Upper lobe of right lung (tissue), 1 donor: ENCODE measurements around the gene GLB1L2. TPM values are rescaled to one million over a fixed set of nuclear protein-coding genes. Genes with fewer than 3 reads are reported as not detected.

Experiments used
- ATAC-seq: fragments of 200-7000 bp; cut with Tn5 transposase; one replicate; pipeline ENCODE4 v1.9.1; 2020; ENCODE audit warnings: mild to moderate bottlenecking, moderate library complexity
- DNase-seq: peaks from one replicate; pipeline ENCODE4 v3.0.0-alpha.2; 2020
- H3K27ac ChIP-seq: fragments of 200-600 bp; one replicate; pipeline ENCODE4 v1.8.0; 2022
- H3K27me3 ChIP-seq: fragments of 200-600 bp; one replicate; pipeline ENCODE4 v1.8.0; 2022; ENCODE audit warnings: mild to moderate bottlenecking
- H3K36me3 ChIP-seq: fragments of 200-600 bp; one replicate; pipeline ENCODE4 v1.8.0; 2022
- H3K4me1 ChIP-seq: fragments of 200-600 bp; one replicate; pipeline ENCODE4 v1.8.0; 2022
- H3K4me3 ChIP-seq: fragments of 200-600 bp; one replicate; pipeline ENCODE4 v1.8.0; 2022; ENCODE audit warnings: mild to moderate bottlenecking
- H3K9me3 ChIP-seq: fragments of 200-600 bp; one replicate; pipeline ENCODE4 v1.8.0; 2022
- intact Hi-C: fragments of 100-400 bp; cut with DNase I; formaldehyde crosslinking; loops from one replicate; pipeline ENCODE4 v1.11.0; 2022
- total RNA-seq: library from RNA; stranded (reverse); fragmentation: NEBNext Ultra II Directional; extraction: Animal tissue kit (Norgen Biotek cat#: 25700); gene quantifications from one replicate; pipeline ENCODE4 v1.2.1, GENCODE V29; 2021
- TF ChIP-seq, protein P1 (sequence below): fragments of 200-600 bp; IDR thresholded peaks from one replicate; pipeline ENCODE4 v1.8.0; 2022; ENCODE audit warnings: antibody characterized with exemption
- donor health status: DM: no; HTN: yes; CAD: no; lungs with severe emphysema.

The GLB1L2 gene
- total RNA-seq, 1 donor from 2014 or later = 4.9 TPM

DNA sequence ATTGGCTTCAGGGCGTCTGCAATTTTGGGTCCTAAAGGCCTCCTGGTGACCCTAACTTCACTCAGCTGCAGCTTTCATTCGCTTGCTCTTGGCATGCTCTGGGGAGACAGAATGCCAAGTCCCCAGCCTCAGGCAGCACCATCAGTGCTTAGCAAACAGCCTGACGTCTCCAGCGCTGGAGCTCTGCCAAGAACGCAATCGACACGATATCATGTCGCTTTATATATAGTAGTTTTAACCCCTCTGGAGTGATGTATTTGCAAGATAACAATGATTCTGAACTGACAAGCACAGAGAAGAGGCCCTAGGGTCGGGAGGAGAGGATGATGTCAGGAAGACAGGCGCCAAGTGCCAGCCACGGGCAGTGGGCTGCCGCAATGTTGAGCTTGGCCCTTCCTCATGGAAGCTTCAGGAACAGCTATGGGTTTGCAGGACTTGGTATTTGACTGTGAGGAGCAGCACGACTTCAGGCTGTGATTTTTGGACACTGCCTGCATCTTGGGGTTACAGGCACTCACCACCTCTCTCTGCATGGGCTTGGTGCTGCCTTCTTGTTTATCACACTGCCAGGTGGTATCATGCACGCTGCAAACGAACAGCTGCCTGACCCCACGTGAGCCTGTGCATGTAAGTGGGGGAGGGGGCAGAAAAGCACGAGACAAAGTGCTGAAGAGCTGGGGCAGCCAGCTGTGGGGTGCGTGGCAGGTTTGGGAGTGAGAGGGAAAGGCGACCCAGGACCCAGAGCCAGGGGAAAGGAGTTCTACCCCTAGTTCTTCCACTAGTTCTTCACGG, 54.2 kb downstream of the GLB1L2 start:
- TF ChIP-seq, protein P1, sequence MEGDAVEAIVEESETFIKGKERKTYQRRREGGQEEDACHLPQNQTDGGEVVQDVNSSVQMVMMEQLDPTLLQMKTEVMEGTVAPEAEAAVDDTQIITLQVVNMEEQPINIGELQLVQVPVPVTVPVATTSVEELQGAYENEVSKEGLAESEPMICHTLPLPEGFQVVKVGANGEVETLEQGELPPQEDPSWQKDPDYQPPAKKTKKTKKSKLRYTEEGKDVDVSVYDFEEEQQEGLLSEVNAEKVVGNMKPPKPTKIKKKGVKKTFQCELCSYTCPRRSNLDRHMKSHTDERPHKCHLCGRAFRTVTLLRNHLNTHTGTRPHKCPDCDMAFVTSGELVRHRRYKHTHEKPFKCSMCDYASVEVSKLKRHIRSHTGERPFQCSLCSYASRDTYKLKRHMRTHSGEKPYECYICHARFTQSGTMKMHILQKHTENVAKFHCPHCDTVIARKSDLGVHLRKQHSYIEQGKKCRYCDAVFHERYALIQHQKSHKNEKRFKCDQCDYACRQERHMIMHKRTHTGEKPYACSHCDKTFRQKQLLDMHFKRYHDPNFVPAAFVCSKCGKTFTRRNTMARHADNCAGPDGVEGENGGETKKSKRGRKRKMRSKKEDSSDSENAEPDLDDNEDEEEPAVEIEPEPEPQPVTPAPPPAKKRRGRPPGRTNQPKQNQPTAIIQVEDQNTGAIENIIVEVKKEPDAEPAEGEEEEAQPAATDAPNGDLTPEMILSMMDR = no peak
- Histone ChIP-seq H3K27me3 (peaks cover 10% of the 10 kb centered on the region), H3K27ac (no peak overlapping the region), H3K9me3 (no peaks in the 10 kb centered on the region), H3K36me3 (no peaks in the 10 kb centered on the region), H3K4me1 (no peaks in the 10 kb centered on the region), H3K4me3 (no peak overlapping the region)
- no peak for DNase-seq
- ATAC-seq = no peak
- intact Hi-C loops = no loop called here

DNA sequence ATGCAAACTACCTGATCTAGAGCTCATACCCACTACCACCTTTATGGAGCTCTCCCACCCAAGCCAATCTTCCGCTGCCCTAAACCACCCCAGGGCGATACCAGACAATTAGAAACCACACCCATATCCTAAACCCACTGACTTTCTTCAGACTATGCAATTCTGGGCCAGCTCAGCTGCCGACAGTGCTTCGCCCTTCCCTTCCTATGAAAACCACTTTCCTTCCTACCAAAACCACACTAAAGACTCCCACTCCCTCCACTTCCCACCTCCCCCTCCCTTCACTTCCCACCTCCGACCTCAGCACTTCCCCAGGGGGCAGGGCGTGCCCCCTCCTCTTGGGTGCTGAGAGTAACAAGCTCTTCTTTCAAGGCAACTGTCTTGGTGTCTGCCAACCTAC, 55.2 kb downstream of the GLB1L2 start:
- no peaks in the 10 kb centered on the region for H3K36me3 ChIP-seq
- ATAC-seq = no peak
- TF ChIP-seq, protein P1 = no peak
- DNase-seq = no peak
- intact Hi-C loops = no loop called here
- H3K4me3 ChIP-seq = no peak overlapping the region
- H3K27me3 ChIP-seq = peaks cover 10% of the 10 kb centered on the region
- H3K27ac ChIP-seq = no peak overlapping the region
- H3K4me1 ChIP-seq = no peaks in the 10 kb centered on the region
- H3K9me3 ChIP-seq = no peaks in the 10 kb centered on the region

DNA sequence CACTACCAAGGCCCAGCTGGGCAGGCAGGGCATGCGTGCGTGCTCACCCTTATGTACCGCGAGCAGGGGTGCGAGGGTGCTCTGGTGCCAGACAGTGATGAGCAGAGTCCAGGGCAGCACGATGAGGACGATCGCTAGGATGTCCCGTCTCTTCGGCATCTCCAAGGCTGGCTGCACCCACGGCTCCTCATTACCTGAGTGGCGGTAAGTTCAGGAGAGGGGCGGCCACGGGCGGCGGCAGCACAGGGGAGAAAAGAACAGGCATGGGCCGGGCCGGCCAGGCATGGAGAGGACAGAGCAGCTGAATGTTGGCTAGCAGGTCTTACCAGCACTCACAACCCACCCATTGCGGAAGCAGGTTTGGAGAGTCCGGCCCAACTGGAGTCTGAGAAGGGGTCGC, 55.7 kb downstream of the GLB1L2 start:
- H3K4me1 ChIP-seq = no peaks in the 10 kb centered on the region
- intact Hi-C loops = no loop called here
- DNase-seq (no peak), ATAC-seq (peak; percentile 4)
- no peaks in the 10 kb centered on the region for H3K36me3 ChIP-seq
- H3K27me3 ChIP-seq = peaks cover 10% of the 10 kb centered on the region
- H3K4me3 ChIP-seq = no peak overlapping the region
- no peaks in the 10 kb centered on the region for H3K9me3 ChIP-seq
- H3K27ac ChIP-seq = no peak overlapping the region
- TF ChIP-seq, protein P1 = no peak

DNA sequence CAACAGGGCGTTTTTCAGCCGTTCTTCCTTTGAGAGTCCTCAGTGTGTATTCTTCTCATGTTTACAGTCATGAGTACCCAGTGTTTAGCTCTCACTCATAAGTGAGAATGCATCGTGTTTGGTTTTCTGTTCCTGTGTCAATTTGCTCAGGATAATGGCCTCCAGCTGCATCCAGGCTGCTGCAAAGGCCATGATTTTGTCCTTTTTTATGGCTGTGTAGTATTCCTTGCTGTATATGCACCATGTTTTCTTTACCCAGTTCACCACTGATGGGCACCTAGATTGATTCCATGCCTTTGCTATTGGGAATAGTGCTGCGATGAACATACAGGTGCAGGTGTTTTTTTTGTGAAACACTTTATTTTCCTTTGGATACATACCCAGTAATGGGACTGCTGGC, 56.8 kb downstream of the GLB1L2 start:
- Histone ChIP-seq H3K36me3 (no peaks in the 10 kb centered on the region), H3K27me3 (peaks cover 10% of the 10 kb centered on the region), H3K4me3 (no peak overlapping the region), H3K4me1 (no peaks in the 10 kb centered on the region), H3K27ac (no peak overlapping the region), H3K9me3 (no peaks in the 10 kb centered on the region)
- intact Hi-C loops = no loop called here
- DNase-seq = no peak
- TF ChIP-seq, protein P1 = no peak
- ATAC-seq = no peak

DNA sequence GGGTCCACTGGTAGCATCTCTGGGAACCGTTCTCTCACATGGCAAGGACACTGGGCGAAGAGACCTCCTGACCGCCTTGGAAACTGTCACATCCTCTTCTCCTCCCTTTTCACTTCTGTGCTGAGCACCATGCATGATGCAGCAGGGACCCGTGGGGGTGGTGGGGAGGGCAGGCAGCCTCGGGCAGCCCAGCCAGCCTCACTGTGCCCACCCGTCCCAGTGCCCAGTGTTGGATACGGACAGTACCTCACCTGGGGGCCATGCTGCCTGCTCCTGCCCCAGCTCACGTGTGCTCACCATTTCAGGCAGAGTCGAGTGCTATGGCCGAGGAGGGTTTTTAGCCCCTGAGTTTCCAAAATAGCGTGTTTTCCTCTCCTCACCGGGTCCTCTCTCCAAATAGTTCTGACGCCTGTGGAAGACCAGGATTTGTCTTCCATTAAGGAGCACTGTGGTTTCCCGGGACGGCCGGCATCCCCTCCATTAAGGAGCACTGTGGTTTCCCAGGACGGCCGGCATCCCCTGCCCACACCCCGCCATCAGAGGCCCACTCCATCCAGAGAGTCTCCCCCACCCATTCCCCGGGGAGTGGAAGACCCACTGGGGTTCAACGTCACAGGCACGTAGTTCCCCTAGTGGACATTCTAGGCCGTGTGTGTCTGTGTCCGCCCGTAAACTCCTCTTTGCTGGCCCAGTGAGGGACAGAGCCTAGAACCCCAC, 57.8 kb downstream of the GLB1L2 start:
- Histone ChIP-seq H3K27me3 (peaks cover 10% of the 10 kb centered on the region), H3K9me3 (no peaks in the 10 kb centered on the region), H3K36me3 (no peaks in the 10 kb centered on the region), H3K4me1 (no peaks in the 10 kb centered on the region), H3K27ac (no peak overlapping the region), H3K4me3 (no peak overlapping the region)
- ATAC-seq (no peak), DNase-seq (no peak)
- intact Hi-C loops = no loop called here
- TF ChIP-seq, protein P1 = no peak
